ENCODE data around the gene HSFX1.
"Not testable (repeated sequence)": the region's sequence is repeated elsewhere in the genome, so short reads cannot be mapped to it uniquely, and the experiment has no call there.

DNA sequence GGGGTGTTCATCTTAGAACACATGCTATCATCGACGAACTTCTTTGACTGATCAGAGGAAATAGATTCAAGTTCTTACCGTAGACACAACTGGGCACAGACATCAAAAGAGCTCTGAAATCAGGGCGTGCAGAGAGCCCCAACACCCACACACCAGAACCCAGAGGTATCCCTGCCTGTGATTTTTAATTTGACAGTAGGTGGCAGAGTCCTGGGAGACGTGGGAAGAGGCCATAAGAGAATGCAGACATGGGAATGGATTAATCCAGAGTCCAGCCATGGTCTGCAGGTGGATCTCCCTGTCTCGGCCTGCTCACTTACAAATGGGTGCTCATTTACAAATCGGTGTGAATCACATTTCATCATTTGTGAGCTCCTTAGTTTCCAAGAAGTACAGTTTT is 4.1 kb downstream of the HSFX1 start:
- TF ChIP-seq, protein P1, sequence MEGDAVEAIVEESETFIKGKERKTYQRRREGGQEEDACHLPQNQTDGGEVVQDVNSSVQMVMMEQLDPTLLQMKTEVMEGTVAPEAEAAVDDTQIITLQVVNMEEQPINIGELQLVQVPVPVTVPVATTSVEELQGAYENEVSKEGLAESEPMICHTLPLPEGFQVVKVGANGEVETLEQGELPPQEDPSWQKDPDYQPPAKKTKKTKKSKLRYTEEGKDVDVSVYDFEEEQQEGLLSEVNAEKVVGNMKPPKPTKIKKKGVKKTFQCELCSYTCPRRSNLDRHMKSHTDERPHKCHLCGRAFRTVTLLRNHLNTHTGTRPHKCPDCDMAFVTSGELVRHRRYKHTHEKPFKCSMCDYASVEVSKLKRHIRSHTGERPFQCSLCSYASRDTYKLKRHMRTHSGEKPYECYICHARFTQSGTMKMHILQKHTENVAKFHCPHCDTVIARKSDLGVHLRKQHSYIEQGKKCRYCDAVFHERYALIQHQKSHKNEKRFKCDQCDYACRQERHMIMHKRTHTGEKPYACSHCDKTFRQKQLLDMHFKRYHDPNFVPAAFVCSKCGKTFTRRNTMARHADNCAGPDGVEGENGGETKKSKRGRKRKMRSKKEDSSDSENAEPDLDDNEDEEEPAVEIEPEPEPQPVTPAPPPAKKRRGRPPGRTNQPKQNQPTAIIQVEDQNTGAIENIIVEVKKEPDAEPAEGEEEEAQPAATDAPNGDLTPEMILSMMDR (IDR thresholded peaks at IDR 0.05) = not testable (repeated sequence)
- TF ChIP-seq POLR2AphosphoS5, POLR2A (IDR thresholded peaks at IDR 0.05): not testable (repeated sequence)
